GM19463 (cell line): ENCODE measurements around the gene F2R.
"Not testable (repeated sequence)": the region's sequence is repeated elsewhere in the genome, so short reads cannot be mapped to it uniquely, and the experiment has no call there.

Experiments used
- ATAC-seq: cut with Tn5 transposase; IDR thresholded peaks from one replicate; pipeline ENCODE4 v1.9.1; 2021; ENCODE audit warnings: mild to moderate bottlenecking, moderate library complexity; ENCODE audit not compliant: unreplicated experiment

The F2R gene

GRCh38 chr5:76715736-76716455 is at the start of gene F2R:
Gene F2R, plus strand, starts transcription at chr5:76716126. Its CDS starts 182 bp downstream, at chr5:76716308.
- peak; percentile 71 for ATAC-seq

GRCh38 chr5:76667495-76667894 is 48.4 kb upstream of the F2R start:
- no peak for ATAC-seq

- no peak for ATAC-seq
Observed at GRCh38 chr5:76669245-76669644, 46.7 kb upstream of the F2R start.

GRCh38 chr5:76670508-76670907 is 45.4 kb upstream of the F2R start:
- no peak for ATAC-seq

- ATAC-seq = no peak
Observed at GRCh38 chr5:76672242-76672641, 43.7 kb upstream of the F2R start.

- no peak for ATAC-seq
Observed at GRCh38 chr5:76673125-76673524, 42.8 kb upstream of the F2R start.

GRCh38 chr5:76674330-76675066 is 41.4 kb upstream of the F2R start:
- no peak for ATAC-seq

- no peak for ATAC-seq
Observed at GRCh38 chr5:76675364-76675763, 40.6 kb upstream of the F2R start.

GRCh38 chr5:76677849-76678472 is 38.0 kb upstream of the F2R start:
- no peak for ATAC-seq

GRCh38 chr5:76679231-76679630 is 36.7 kb upstream of the F2R start:
- no peak for ATAC-seq

- not testable (repeated sequence) for ATAC-seq
Observed at GRCh38 chr5:76680826-76681225, 35.1 kb upstream of the F2R start.

- ATAC-seq = no peak
Observed at GRCh38 chr5:76681287-76681686, 34.6 kb upstream of the F2R start.

GRCh38 chr5:76682387-76682786 is 33.5 kb upstream of the F2R start:
- no peak for ATAC-seq

- ATAC-seq = no peak
Observed at GRCh38 chr5:76683816-76684731, 31.9 kb upstream of the F2R start.

- ATAC-seq = no peak
Observed at GRCh38 chr5:76684756-76685519, 31.0 kb upstream of the F2R start.

- ATAC-seq = no peak
Observed at GRCh38 chr5:76685704-76686103, 30.2 kb upstream of the F2R start.

GRCh38 chr5:76688212-76688611 is 27.7 kb upstream of the F2R start:
- no peak for ATAC-seq

GRCh38 chr5:76688836-76689235 is 27.1 kb upstream of the F2R start:
- ATAC-seq = no peak

- ATAC-seq = no peak
Observed at GRCh38 chr5:76689321-76690036, 26.4 kb upstream of the F2R start.
